Thyroid gland (tissue), 4 donors: Measurements from ENCODE around the gene INTS15.

ENCODE experiments used
- POLR2A ChIP-seq, 2 donors: fragments of 450-650 bp; IDR thresholded peaks; one replicate each; pipeline ENCODE4 v1.6.1; 2017; ENCODE audit warnings: antibody characterized with exemption in 2 of 2, mild to moderate bottlenecking in 2 of 2, moderate library complexity in 1 of 2
- TF ChIP-seq, protein P1 (sequence below), 6 experiments: fragments of 200-600 bp in 3 of 6; fragments of 450-650 bp in 3 of 6; sonication (generic) in 3 of 6; IDR thresholded peaks; one replicate each; pipeline ENCODE4 v1.5.1; 2016 to 2019; ENCODE audit warnings: antibody characterized with exemption in 6 of 6, mild to moderate bottlenecking in 2 of 6, inconsistent platforms in 1 of 6, moderate library complexity in 1 of 6

GRCh38 chr7:6644728-6645127 lies 54.9 kb downstream of the INTS15 start:
- TF ChIP-seq, protein P1, sequence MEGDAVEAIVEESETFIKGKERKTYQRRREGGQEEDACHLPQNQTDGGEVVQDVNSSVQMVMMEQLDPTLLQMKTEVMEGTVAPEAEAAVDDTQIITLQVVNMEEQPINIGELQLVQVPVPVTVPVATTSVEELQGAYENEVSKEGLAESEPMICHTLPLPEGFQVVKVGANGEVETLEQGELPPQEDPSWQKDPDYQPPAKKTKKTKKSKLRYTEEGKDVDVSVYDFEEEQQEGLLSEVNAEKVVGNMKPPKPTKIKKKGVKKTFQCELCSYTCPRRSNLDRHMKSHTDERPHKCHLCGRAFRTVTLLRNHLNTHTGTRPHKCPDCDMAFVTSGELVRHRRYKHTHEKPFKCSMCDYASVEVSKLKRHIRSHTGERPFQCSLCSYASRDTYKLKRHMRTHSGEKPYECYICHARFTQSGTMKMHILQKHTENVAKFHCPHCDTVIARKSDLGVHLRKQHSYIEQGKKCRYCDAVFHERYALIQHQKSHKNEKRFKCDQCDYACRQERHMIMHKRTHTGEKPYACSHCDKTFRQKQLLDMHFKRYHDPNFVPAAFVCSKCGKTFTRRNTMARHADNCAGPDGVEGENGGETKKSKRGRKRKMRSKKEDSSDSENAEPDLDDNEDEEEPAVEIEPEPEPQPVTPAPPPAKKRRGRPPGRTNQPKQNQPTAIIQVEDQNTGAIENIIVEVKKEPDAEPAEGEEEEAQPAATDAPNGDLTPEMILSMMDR (IDR thresholded peaks at IDR 0.05): no peak
- TF ChIP-seq POLR2A (IDR thresholded peaks at IDR 0.05): no peak
